Right atrium auricular region (tissue), 2 donors: Measurements from ENCODE around the gene TXNL4B. TPM values are rescaled to one million over a fixed set of nuclear protein-coding genes. Genes with fewer than 3 reads are reported as not detected.

Experiments
- DNase-seq: peaks from one replicate; pipeline ENCODE4 v3.0.0-alpha.2; 2019; ENCODE audit warnings: low spot score
- H3K27ac ChIP-seq, 2 donors: fragments of 200-600 bp; sonication (generic); 1 replicate in 1 of 2; 2 replicates in 1 of 2; pipeline ENCODE4 v1.5.1; 2016 to 2019
- H3K27me3 ChIP-seq, 2 donors: fragments of 200-600 bp; sonication (generic); one replicate each; pipeline versions ENCODE4 v1.5.1 to v1.6.0; 2017 to 2019
- H3K36me3 ChIP-seq: fragments of 200-600 bp; sonication (generic); one replicate; pipeline ENCODE4 v1.5.1; 2016
- H3K4me1 ChIP-seq, 2 donors: fragments of 200-600 bp; sonication (generic); one replicate each; pipeline versions ENCODE4 v1.5.1 to v1.6.0; 2017 to 2019
- H3K4me3 ChIP-seq, 2 donors: fragments of 200-600 bp; sonication (generic); 1 replicate in 1 of 2; 2 replicates in 1 of 2; pipeline ENCODE4 v1.5.1; 2017 to 2019; ENCODE audit warnings: mild to moderate bottlenecking in 1 of 2, moderate library complexity in 1 of 2
- H3K9me3 ChIP-seq, 2 donors: fragments of 200-600 bp; sonication (generic); one replicate each; pipeline ENCODE4 v1.5.1; 2019
- CTCF ChIP-seq, 2 donors: fragments of 200-600 bp; sonication (generic); IDR thresholded peaks; one replicate each; pipeline ENCODE4 v1.5.1; 2019; ENCODE audit warnings: antibody characterized with exemption in 2 of 2
- total RNA-seq, 2 donors: library from RNA; depleted of rRNA; stranded (reverse); fragments of >200 nt; gene quantifications; one replicate each; pipeline ENCODE4 v1.1.0, GENCODE V29; 2016

Gene TXNL4B
- total RNA-seq, 2 donors from 2014 or later: 3.9 to 7.0 TPM

DNA sequence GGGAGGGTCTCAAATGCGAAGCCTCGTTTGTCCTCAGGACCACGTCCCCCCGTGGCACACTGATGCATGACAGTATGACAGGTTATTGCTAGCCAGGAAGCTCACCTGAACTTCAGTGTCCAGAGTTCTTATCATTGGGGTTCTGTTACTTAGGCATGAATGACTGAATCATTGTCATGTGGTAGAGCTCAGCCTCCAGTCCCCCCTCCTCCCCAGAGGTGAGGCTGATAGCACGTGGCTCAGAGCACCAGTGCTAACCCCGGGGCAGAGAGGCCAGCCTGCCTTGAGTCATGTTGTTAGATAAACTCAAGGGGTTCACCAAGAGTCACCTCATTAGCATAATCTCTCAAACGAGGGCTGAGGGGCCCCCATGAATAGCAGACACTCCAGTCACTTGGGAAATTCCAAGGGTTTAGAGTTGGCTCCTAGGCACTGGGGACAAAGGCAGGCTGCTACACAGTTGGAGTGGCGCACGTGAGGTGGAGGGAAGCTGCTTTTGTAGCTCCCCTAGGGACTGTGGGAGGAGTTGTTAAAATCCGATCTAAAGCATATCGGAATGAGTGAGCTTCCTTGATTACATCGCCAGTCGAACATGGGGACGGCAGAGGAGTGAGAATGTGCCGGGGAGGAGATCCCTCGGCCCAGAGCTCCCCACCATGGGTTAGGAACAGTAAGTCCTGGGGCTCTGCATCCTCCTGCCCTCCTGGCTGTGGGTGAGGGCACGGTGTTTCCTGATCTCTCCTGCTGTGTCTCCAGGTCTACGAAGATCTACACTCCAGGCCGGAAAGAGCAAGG is 18.4 kb upstream of the TXNL4B start:
- H3K9me3 ChIP-seq: no peaks in the 10 kb centered on the region
- no peak for TF ChIP-seq CTCF (IDR thresholded peaks at IDR 0.05)
- no peak overlapping the region for H3K27ac ChIP-seq
- no peaks in the 10 kb centered on the region for H3K4me1 ChIP-seq
- peaks cover 56% of the 10 kb centered on the region for H3K36me3 ChIP-seq
- no peaks in the 10 kb centered on the region for H3K27me3 ChIP-seq
- no peak for DNase-seq
- H3K4me3 ChIP-seq: no peak overlapping the region

GRCh38 chr16:72110662-72111615 is 17.5 kb upstream of the TXNL4B start:
- Histone ChIP-seq H3K27me3 (no peaks in the 10 kb centered on the region), H3K9me3 (no peaks in the 10 kb centered on the region), H3K36me3 (peaks cover 65% of the 10 kb centered on the region), H3K27ac (no peak overlapping the region), H3K4me1 (no peaks in the 10 kb centered on the region), H3K4me3 (no peak overlapping the region)
- no peak for DNase-seq
- TF ChIP-seq CTCF (IDR thresholded peaks at IDR 0.05): no peak

GRCh38 chr16:72109966-72110530 is 16.6 kb upstream of the TXNL4B start:
- TF ChIP-seq CTCF (IDR thresholded peaks at IDR 0.05): no peak
- no peaks in the 10 kb centered on the region for H3K4me1 ChIP-seq
- no peak overlapping the region for H3K4me3 ChIP-seq
- no peaks in the 10 kb centered on the region for H3K9me3 ChIP-seq
- H3K27me3 ChIP-seq: no peaks in the 10 kb centered on the region
- no peak overlapping the region for H3K27ac ChIP-seq
- H3K36me3 ChIP-seq: peaks cover 74% of the 10 kb centered on the region
- DNase-seq: no peak

DNA sequence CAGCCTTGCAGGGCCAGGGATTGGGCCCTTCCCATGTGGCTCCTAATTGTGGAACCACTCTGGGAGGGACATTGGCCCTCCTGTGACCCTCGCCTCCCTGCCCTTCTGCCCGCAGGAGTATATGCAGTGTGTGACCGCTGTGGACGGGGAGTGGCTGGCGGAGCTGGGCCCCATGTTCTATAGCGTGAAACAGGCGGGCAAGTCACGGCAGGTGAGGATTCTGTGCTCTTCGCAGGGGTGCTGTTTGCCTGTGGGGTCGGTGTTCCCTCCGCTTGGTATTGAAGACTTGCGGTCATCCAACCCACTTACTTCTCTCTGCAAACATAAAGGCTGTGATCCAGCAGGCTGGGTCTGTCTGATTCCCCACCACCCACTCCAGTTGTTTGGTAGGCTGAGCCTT is 15.9 kb upstream of the TXNL4B start:
- Histone ChIP-seq H3K36me3 (peaks cover 82% of the 10 kb centered on the region), H3K4me1 (no peaks in the 10 kb centered on the region), H3K9me3 (no peaks in the 10 kb centered on the region), H3K27me3 (no peaks in the 10 kb centered on the region), H3K27ac (no peak overlapping the region), H3K4me3 (no peak overlapping the region)
- TF ChIP-seq CTCF (IDR thresholded peaks at IDR 0.05): no peak
- DNase-seq: no peak

GRCh38 chr16:72108353-72109102 is 15.1 kb upstream of the TXNL4B start:
- H3K9me3 ChIP-seq: no peaks in the 10 kb centered on the region
- peaks cover 89% of the 10 kb centered on the region for H3K36me3 ChIP-seq
- H3K27ac ChIP-seq: no peak overlapping the region
- H3K27me3 ChIP-seq: no peaks in the 10 kb centered on the region
- H3K4me3 ChIP-seq: no peak overlapping the region
- no peaks in the 10 kb centered on the region for H3K4me1 ChIP-seq
- DNase-seq: no peak
- no peak for TF ChIP-seq CTCF (IDR thresholded peaks at IDR 0.05)
